DOHH2 (cell line): Measurements from ENCODE around the gene NXNL2.

ENCODE experiments used
- H3F3A ChIP-seq: fragments of 200-600 bp; sonication (generic), shearing (Covaris generic); 2 replicates; pipeline ENCODE4 v1.6.0; 2016; ENCODE audit warnings: antibody characterized with exemption, mild to moderate bottlenecking; ENCODE audit not compliant: control insufficient read depth, insufficient read depth
- H3K27ac ChIP-seq: fragments of 200-600 bp; sonication (generic); 2 replicates; pipeline ENCODE4 v1.5.1; 2014; ENCODE audit warnings: low read depth, mild to moderate bottlenecking, low read length, moderate library complexity
- H3K27me3 ChIP-seq: fragments of 200-600 bp; sonication (generic); 2 replicates; pipeline ENCODE4 v1.6.1; 2014; ENCODE audit warnings: mild to moderate bottlenecking, low read length, mixed read lengths; ENCODE audit not compliant: control insufficient read depth
- H3K36me3 ChIP-seq: fragments of 200-600 bp; sonication (generic); 2 replicates; pipeline ENCODE4 v1.6.1; 2014; ENCODE audit warnings: mild to moderate bottlenecking, low read length, moderate library complexity, mixed read lengths; ENCODE audit not compliant: control insufficient read depth
- H3K4me1 ChIP-seq: fragments of 200-600 bp; sonication (generic); 2 replicates; pipeline ENCODE4 v1.6.1; 2014; ENCODE audit warnings: mild to moderate bottlenecking, low read length, mixed read lengths; ENCODE audit not compliant: control insufficient read depth
- H3K4me2 ChIP-seq: fragments of 200-600 bp; sonication (generic); 2 replicates; pipeline ENCODE4 v1.6.0; 2014; ENCODE audit warnings: mild to moderate bottlenecking, low read length, moderate library complexity
- H3K4me3 ChIP-seq: fragments of 200-600 bp; sonication (generic); 2 replicates; pipeline ENCODE4 v1.5.1; 2014; ENCODE audit warnings: mild to moderate bottlenecking, low read length, mixed read lengths
- H3K79me2 ChIP-seq: fragments of 200-600 bp; sonication (generic); 2 replicates; pipeline ENCODE4 v1.6.1; 2014; ENCODE audit warnings: mild to moderate bottlenecking, low read length, mixed read lengths; ENCODE audit not compliant: control insufficient read depth
- H3K9me2 ChIP-seq: fragments of 200-600 bp; sonication (generic); replicated peaks from 2 replicates; pipeline ENCODE4 v1.6.1; 2014; ENCODE audit warnings: mild to moderate bottlenecking, low read length, mixed read lengths; ENCODE audit not compliant: control insufficient read depth
- H3K9me3 ChIP-seq: fragments of 200-600 bp; sonication (generic); 2 replicates; pipeline ENCODE4 v1.6.1; 2014; ENCODE audit warnings: antibody characterized with exemption, low read length, mixed read lengths; ENCODE audit not compliant: control insufficient read depth, insufficient read depth
- H4K20me1 ChIP-seq: fragments of 200-600 bp; sonication (generic); 2 replicates; pipeline ENCODE4 v1.6.0; 2014; ENCODE audit warnings: low read depth, mild to moderate bottlenecking, antibody characterized with exemption, low read length, moderate library complexity; ENCODE audit not compliant: control insufficient read depth, insufficient read depth
- EZH2phosphoT487 ChIP-seq: fragments of 200-600 bp; sonication (generic); IDR thresholded peaks from 2 replicates; pipeline ENCODE4 v1.6.1; 2017; ENCODE audit warnings: borderline replicate concordance, mild to moderate bottlenecking, antibody characterized with exemption, low read length, moderate library complexity, mixed read lengths
- TF ChIP-seq, protein P1 (sequence below): fragments of 200-600 bp; sonication (generic); IDR thresholded peaks from one replicate; pipeline ENCODE4 v1.5.1; 2014; ENCODE audit warnings: antibody characterized with exemption, mild to moderate bottlenecking, low read depth, low read length; ENCODE audit not compliant: poor library complexity, severe bottlenecking

NXNL2 gene

DNA sequence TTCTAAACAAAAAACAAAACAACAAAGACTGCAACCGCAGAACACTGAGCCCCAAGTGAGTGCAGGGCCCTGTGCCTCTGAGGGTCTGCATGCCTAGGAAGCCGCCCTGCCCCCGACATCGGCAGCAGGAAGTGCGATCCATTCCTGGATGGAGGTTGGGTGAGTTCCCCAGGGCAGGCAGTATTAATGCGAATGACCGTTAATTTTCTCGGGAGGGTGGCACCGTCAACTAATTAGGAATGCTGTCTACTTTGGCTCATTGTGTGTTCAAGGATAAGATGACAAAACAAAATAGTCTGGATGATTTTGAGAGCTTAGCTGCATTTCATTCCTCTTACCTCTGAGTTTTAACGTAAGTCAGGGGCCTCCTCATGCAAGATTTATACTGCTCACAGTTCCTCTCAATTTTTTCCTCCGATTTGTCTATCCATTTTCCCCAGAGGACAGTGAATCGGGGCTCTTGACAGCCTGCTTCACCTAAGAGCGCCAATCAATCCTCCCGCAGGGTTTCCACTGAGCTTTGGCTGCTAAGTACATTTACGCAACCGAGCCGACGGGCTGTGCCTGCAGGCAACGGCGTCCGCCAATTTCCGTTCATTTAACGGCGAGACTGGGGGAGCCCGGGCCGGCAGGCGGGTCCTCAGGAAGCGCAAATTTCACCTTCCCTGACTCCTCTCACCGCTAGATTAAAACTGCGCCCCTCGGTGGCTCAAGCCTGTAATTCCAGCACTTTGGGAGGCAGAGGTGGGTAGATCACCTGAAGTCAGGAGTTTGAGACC lies 2.9 kb upstream of the NXNL2 start:
- no peaks in the 10 kb centered on the region for H3K9me2 ChIP-seq
- no peaks in the 10 kb centered on the region for H4K20me1 ChIP-seq
- no peak overlapping the region for H3K4me3 ChIP-seq
- H3K36me3 ChIP-seq = no peaks in the 10 kb centered on the region
- no peaks in the 10 kb centered on the region for H3K27me3 ChIP-seq
- no peaks in the 10 kb centered on the region for H3K4me1 ChIP-seq
- no peak overlapping the region for H3K4me2 ChIP-seq
- TF ChIP-seq EZH2phosphoT487 = no peak
- TF ChIP-seq, protein P1, sequence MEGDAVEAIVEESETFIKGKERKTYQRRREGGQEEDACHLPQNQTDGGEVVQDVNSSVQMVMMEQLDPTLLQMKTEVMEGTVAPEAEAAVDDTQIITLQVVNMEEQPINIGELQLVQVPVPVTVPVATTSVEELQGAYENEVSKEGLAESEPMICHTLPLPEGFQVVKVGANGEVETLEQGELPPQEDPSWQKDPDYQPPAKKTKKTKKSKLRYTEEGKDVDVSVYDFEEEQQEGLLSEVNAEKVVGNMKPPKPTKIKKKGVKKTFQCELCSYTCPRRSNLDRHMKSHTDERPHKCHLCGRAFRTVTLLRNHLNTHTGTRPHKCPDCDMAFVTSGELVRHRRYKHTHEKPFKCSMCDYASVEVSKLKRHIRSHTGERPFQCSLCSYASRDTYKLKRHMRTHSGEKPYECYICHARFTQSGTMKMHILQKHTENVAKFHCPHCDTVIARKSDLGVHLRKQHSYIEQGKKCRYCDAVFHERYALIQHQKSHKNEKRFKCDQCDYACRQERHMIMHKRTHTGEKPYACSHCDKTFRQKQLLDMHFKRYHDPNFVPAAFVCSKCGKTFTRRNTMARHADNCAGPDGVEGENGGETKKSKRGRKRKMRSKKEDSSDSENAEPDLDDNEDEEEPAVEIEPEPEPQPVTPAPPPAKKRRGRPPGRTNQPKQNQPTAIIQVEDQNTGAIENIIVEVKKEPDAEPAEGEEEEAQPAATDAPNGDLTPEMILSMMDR = no peak
- H3K9me3 ChIP-seq = no peaks in the 10 kb centered on the region
- H3K27ac ChIP-seq = no peak overlapping the region
- no peaks in the 10 kb centered on the region for H3F3A ChIP-seq
- no peaks in the 10 kb centered on the region for H3K79me2 ChIP-seq

DNA sequence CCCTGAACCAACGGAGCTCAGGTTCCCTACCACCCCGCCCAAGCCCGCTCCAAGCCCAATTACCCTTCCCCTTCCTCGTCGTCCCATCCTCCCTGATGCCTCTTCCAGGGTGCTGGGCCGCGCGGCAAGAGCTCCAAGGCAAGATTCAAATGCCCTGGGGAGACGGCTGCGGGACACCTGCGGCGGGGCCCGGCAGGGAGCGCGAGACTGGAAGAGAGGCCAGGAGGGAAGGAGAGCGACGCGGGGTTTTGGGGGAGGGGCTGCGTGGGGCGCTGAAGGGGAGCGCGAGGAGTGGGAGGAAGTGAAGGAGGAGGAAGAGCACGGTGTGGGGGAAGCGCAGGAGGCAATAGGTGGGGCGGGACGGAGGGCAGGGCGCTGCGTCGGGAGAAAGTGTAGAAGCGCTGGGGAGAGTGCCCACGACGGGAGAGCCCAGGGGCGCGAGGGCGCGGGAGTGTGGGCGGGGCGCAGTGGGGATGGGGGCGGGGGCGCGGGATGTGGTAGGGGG lies 975 bp upstream of the NXNL2 start:
- Histone ChIP-seq H3K4me2 (no peak overlapping the region), H4K20me1 (no peaks in the 10 kb centered on the region), H3K4me3 (no peak overlapping the region), H3K36me3 (no peaks in the 10 kb centered on the region), H3K27ac (no peak overlapping the region), H3K27me3 (no peaks in the 10 kb centered on the region), H3K9me3 (no peaks in the 10 kb centered on the region), H3K9me2 (no peaks in the 10 kb centered on the region), H3F3A (no peaks in the 10 kb centered on the region), H3K79me2 (no peaks in the 10 kb centered on the region), H3K4me1 (no peaks in the 10 kb centered on the region)
- TF ChIP-seq EZH2phosphoT487 = no peak
- TF ChIP-seq, protein P1 = no peak

DNA sequence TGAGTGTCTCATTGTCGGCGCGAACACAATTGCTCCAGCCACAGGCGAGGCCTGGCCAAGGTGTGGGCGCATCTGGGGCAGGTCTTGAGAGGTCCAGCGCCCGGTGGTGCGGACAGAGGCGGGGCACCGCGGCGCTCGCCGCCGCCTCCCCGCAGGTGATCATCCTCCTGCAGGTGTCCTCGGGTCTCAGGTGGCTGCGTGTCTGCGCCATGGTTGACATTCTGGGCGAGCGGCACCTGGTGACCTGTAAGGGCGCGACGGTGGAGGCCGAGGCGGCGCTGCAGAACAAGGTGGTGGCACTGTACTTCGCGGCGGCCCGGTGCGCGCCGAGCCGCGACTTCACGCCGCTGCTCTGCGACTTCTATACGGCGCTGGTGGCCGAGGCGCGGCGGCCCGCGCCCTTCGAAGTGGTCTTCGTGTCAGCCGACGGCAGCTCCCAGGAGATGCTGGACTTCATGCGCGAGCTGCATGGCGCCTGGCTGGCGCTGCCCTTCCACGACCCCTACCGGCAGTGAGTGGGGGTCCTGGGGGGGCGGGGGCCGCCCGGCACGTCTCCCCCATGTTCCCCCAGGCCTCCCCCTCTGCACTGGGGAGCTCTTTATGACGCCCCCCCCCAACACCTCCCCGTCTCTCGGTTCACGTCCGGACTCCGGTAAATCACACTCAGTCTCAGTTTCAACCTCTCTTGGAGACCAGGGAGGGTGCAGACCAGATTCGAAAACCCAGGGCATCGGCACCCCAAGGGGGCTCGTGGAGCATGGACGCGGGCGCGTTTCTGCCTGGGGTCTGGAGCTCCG lies 446 bp downstream of the NXNL2 start:
- no peak overlapping the region for H3K4me3 ChIP-seq
- no peaks in the 10 kb centered on the region for H4K20me1 ChIP-seq
- no peaks in the 10 kb centered on the region for H3K9me3 ChIP-seq
- H3K4me1 ChIP-seq = no peaks in the 10 kb centered on the region
- no peaks in the 10 kb centered on the region for H3K79me2 ChIP-seq
- TF ChIP-seq, protein P1 = no peak
- no peak for TF ChIP-seq EZH2phosphoT487
- no peaks in the 10 kb centered on the region for H3K9me2 ChIP-seq
- no peaks in the 10 kb centered on the region for H3K36me3 ChIP-seq
- H3K27me3 ChIP-seq = no peaks in the 10 kb centered on the region
- H3F3A ChIP-seq = no peaks in the 10 kb centered on the region
- no peak overlapping the region for H3K4me2 ChIP-seq
- H3K27ac ChIP-seq = no peak overlapping the region
